ENCODE measurements around the gene RFX6.
"Not testable (repeated sequence)": the region's sequence is repeated elsewhere in the genome, so short reads cannot be mapped to it uniquely, and the experiment has no call there.

RFX6 gene, protein sequence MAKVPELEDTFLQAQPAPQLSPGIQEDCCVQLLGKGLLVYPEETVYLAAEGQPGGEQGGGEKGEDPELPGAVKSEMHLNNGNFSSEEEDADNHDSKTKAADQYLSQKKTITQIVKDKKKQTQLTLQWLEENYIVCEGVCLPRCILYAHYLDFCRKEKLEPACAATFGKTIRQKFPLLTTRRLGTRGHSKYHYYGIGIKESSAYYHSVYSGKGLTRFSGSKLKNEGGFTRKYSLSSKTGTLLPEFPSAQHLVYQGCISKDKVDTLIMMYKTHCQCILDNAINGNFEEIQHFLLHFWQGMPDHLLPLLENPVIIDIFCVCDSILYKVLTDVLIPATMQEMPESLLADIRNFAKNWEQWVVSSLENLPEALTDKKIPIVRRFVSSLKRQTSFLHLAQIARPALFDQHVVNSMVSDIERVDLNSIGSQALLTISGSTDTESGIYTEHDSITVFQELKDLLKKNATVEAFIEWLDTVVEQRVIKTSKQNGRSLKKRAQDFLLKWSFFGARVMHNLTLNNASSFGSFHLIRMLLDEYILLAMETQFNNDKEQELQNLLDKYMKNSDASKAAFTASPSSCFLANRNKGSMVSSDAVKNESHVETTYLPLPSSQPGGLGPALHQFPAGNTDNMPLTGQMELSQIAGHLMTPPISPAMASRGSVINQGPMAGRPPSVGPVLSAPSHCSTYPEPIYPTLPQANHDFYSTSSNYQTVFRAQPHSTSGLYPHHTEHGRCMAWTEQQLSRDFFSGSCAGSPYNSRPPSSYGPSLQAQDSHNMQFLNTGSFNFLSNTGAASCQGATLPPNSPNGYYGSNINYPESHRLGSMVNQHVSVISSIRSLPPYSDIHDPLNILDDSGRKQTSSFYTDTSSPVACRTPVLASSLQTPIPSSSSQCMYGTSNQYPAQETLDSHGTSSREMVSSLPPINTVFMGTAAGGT

GRCh38 chr6:116876635-116877611, at the start of gene RFX6:
TSS of gene RFX6 (plus strand) at chr6:116877242. CDS start at chr6:116877276, 34 bp downstream.
- no peak for DNase-seq

- no peak for DNase-seq
These were observed 49.3 kb upstream of the RFX6 start for GRCh38 chr6:116827561-116828240.

- DNase-seq: no peak
These were observed 48.1 kb upstream of the RFX6 start, which contains the start of gene GPRC6A for GRCh38 chr6:116828983-116829382. TSS of gene GPRC6A (minus strand) at chr6:116829083. CDS start at chr6:116829013, 70 bp downstream.

GRCh38 chr6:116834526-116834925, 42.5 kb upstream of the RFX6 start:
- DNase-seq: not testable (repeated sequence)

- DNase-seq: no peak
These were observed 40.3 kb upstream of the RFX6 start for GRCh38 chr6:116836606-116837342.

- DNase-seq: no peak
These were observed 37.0 kb upstream of the RFX6 start for GRCh38 chr6:116840091-116840490.

GRCh38 chr6:116842459-116842858, 34.6 kb upstream of the RFX6 start:
- no peak for DNase-seq

- no peak for DNase-seq
These were observed 29.8 kb upstream of the RFX6 start for GRCh38 chr6:116847227-116847626.

GRCh38 chr6:116858060-116858459, 19.0 kb upstream of the RFX6 start:
- DNase-seq: no peak

- DNase-seq: no peak
These were observed 17.8 kb upstream of the RFX6 start for GRCh38 chr6:116859264-116859663.

DNA sequence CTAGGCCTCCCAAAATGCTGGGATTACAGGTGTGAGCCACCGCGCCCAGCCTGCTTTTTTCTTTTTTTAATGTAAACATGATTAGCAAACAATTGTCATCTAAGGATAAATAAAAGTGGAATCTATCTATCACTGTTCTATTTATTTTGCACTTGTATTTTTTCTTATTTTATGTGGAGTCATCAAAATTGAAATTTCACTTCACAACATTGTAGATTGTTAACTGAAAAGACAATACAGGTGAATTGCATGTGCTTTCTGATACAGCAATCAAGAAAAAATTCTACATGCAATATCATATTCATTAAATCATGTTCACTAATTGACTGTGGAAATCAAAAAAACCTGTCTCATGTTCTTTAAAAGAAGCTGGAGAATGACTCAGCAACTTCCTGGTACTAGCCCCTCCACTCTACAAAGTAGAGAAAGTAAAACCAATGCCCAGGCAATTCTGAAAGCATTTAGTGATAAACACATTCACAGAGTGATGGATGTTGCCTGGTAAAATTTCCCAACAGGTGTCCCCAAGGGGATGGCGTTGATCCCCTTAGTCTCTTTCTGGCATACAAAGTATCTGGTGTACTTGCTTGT, 10.7 kb upstream of the RFX6 start:
- no peak for DNase-seq

DNA sequence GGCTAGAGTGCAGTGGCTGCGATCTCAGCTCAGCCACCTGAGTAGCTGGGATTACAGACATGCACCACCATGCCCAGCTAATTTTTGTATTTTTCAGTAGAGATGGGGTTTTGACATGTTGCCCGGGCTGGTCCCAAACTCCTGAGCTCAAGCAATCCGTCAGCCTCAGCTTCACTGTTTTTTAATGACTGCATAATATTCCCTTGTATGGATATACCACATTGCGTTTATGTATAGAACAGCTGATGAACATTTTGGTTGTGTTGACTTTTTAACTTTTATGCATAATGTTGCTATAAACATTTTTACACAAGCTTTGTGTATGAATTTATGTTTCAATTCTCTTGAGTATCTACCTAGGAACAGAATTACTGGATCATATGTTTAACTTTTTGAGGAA, 4.3 kb upstream of the RFX6 start:
- no peak for DNase-seq

- no peak for DNase-seq
These were observed 935 bp upstream of the RFX6 start for GRCh38 chr6:116876107-116876506.

DNA sequence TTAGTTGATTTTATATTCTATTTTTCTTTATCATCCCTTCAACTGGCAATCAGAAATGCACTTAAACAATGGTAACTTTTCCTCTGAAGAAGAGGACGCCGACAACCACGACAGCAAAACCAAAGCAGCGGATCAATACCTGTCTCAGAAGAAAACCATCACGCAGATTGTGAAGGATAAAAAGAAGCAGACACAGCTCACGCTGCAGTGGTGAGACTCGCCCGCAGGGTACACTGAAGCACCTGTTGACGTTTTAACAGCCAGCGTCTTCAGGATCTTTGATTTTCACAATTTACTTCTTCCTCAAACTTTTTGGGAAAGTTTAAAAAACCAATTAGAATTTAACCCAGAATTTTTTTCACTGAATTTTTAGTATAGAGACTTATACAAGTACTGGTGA, 701 bp downstream of the RFX6 start:
- DNase-seq: no peak

GRCh38 chr6:116881236-116881635, 4.2 kb downstream of the RFX6 start:
- no peak for DNase-seq

- no peak for DNase-seq
These were observed 6.0 kb downstream of the RFX6 start for GRCh38 chr6:116883005-116883404.

- no peak for DNase-seq
These were observed 7.5 kb downstream of the RFX6 start for GRCh38 chr6:116884530-116884929.

DNA sequence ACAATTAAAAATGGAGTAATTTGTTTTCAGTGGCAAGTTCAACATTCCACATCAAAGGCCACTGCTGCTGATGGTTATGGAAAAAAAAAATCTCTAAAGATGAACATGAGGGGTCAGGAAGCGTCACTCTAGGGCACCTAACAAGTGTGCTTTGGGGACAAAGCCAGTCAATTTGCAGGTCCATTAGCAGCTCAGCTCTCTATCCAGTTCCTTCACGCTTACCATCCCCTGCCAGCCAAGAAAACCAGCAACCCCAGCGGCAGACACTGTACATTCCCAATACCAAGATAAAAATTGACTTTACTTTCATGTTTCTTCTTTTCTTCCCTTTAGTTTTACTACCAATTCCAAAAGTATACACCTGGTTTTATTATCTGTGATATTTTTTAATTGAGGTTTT, 10.1 kb downstream of the RFX6 start:
- DNase-seq: no peak

DNA sequence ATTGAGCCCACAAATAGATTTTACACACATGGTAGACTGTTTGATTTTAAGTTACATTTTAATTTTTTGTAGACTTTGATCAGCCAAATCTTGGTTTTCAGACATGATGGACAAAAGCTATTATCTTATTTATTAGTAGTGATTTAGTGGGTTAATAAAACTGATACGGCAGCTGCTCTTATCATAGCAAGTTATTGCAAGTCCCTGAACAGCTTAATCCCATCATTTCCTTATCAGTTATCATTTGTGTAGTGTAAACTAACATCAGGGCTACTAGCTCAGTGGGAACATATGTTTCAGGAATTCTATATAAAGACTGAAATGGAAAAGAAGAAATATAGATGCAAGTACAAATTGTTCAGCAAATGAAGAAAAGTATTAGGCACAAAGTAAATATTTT, 10.9 kb downstream of the RFX6 start:
- no peak for DNase-seq

DNA sequence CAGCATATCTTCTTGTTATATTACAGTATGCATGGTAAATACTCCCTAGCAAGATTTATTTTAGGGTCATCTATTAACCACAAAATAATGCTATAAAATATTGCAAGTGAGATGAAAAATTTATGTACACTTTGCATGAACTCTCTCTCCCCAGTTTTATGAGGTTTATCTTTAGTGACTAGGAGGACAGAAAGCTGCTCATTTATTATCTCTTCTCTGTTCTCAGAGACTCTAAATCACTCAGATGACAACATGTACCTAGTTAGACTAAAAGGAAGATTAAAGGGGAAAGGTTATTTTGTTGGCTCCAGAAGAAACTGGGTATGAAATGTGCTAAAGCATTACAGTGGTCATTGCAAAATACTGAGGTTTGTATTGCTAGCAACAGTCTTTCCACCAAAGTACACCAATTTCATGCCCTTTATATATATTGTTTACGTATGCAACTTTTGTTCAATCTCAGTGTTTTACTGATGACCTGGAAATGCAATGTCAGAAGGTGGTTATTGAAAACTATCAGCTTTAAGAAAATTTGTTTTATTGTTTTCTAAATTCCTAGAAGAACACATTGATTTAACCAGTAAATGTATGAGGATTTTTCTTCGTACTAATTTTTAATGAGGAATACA, 11.8 kb downstream of the RFX6 start:
- no peak for DNase-seq

All from stimulated activated naive CD4-positive, alpha-beta T cell (primary cell).